HG03442 (cell line): ENCODE data around the gene ZFPM1.
"Not testable (repeated sequence)": the region's sequence is repeated elsewhere in the genome, so short reads cannot be mapped to it uniquely, and the experiment has no call there.

Experiments
- ATAC-seq: cut with Tn5 transposase; IDR thresholded peaks from one replicate; pipeline ENCODE4 v1.9.1; 2021; ENCODE audit warnings: mild to moderate bottlenecking, moderate library complexity; ENCODE audit not compliant: unreplicated experiment

Gene ZFPM1

DNA sequence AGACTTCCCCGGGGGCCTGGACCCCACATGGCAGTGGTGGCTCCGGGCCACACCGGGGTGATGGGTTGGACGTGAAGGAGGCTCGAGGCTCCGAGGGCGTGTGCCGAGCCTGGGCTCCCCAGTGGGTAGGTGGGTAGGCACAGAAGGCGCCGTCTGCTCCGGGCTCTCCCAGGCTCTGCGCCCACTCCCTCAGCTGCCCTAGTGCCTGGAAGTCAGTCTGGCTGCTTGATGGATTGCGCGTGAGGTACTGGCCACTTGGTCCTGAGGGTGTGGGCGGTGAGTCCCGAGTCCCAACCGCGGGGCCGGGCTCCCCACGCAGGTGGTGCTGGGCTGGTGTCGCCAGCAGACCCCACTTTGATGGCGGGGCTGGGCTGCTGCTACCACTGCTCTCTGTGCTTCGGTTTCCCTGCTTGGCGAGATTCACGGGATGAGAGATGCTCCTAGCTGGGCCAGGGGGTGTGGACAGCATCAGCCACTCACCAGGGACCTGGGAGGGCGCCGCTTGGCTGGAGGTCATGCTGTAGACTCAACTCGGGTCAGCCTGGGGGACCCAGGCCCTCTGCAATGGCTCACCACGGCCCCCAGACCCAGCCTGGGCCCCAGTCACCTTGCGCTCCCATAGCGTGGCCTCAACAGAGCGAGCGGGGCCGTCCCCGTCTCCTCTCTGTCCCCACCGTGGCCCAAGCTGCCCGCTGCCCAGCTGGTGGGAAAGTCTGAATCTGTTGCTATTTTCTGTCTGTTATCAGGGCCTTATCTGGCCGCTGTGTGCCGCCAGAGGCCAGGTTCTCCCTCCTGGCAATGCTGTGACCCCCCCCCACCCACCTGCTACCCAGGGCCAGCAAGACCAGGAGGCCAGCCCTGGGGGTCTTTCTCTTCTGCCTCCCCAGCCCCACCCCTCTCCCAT, 26.1 kb downstream of the ZFPM1 start:
- no peak for ATAC-seq

DNA sequence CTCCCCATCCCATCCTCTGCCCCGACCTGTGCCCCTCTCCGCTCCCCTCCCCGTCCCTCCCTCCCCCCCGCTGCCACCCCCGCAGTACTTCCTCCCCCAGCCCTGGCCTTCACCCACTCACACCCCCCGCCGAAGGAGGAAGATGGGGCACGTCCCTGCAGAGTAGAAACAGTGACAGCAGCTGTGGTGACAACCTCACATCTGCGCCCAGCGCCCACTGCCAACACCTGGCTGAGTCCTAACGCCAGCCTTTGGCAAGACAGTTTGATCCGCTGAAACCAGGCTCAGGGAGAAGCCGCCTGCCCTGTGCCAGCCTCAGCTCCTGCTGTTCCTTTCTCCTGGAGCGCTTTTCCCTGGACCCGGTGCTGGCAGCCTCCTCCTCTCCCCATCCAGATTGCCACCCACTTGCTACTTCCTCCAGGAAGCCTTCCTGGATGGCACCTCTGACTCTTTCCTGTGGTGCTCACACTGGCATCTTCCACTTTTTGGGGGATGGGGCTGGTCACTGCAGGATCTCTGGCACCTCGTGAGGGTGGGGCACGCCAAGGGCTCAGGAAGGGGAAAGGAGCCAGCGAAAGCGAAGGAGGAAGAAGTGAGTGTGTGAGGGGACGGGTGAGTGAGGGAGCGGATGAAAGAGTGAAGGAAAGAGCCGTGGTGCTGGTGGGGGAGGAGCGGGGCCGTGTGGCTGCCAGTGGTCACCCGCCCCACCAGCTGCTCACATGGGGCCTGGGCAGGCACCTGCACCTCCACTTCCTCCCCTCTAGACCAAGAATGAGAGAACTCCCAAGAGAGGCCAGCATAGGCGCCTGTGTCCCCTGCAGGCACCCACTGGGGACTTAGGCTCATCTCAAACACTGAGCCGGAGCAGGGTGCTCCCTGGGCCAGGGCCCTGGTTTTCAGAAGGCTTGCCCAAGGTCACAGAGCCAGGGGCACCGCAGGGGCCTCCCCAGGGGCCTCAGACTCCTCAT, 27.0 kb downstream of the ZFPM1 start:
- no peak for ATAC-seq

DNA sequence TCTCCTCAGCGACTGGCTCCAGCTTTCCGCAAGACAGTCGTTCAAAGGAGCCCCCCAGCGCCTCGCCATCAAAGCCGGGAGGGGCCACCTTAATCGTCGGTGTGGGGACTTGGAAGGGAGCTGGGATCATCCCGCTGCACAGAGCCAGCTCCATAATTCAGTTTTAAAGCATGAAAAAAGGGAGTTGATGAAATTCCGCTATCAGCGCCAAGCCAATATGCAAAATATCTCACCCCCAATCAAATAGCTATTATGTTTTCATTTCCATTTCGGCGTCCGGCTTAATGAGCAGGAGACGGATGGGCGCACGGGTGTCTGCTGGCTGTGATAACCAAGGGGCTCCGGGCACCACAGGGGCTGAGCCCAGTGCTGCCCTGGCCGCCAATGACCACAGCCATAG, 27.7 kb downstream of the ZFPM1 start:
- no peak for ATAC-seq

DNA sequence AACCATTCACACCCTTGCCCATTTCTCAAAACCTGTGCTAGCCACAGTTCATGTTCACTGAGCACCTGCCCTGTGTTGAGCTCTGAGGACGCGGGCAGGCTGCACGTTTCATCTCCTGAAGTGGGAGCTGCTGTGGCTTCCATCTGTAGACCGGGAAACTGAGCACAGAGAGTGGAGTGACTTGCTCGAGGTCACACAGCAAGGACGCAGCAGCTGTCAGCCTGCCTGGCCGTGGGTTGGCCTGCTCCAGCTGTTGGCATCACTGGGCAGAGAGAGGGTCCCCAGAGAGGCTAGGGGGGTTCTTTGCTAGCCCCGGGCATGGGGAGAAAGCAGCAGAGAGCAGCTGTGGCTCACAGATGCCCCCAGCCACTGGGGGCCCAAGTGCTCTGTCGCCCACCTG, 28.8 kb downstream of the ZFPM1 start:
- no peak for ATAC-seq

DNA sequence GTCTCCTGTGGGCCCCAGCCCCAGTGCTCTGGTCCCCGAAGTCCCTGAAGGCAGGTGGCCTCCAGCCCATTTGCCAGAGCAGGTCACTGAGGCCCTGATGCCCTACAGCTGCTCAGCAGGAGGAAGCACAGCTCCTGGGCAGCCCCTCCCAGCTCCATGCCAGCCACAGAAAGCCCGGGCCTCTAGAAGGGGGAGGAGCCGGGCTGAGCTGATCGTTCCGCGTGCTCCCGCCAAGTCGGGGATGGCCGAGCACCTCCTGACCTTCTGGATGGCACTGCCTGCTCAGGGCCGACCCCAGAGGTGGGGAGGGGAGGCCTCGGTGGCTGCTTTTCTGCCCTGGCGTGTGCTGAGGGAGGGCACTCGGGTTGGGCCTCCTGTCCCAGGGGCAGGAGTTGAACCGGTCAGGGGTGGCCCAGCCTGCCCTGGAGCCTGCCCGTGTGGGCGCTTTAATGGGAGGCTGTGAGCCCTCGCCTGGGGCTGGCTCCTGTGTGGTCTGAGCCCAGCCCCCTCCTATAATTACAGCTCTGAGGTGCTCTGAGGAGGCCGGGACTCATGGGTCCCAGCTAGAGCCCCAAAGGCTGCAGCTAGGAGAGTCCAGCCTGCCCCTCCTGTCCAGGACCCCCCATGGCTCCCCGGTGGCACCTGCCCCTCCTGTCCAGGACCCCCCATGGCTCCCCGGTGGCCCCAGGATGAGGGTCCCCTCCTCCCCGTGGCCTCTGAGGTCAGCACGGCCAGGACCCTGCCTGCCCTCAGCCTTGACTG, 29.7 kb downstream of the ZFPM1 start:
- no peak for ATAC-seq

DNA sequence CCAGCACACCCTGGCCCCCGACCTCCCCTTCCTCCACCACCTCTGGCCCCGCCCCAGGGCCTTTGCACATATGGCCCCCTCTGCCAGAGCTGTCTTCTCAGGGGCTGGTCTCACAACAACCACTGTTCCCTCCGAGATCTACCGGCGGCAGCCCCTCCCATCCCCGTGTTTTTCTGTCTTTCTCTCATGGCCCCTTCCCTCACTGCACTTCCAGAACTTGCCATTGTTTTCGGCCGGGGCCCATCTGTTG, 30.2 kb downstream of the ZFPM1 start:
- no peak for ATAC-seq

DNA sequence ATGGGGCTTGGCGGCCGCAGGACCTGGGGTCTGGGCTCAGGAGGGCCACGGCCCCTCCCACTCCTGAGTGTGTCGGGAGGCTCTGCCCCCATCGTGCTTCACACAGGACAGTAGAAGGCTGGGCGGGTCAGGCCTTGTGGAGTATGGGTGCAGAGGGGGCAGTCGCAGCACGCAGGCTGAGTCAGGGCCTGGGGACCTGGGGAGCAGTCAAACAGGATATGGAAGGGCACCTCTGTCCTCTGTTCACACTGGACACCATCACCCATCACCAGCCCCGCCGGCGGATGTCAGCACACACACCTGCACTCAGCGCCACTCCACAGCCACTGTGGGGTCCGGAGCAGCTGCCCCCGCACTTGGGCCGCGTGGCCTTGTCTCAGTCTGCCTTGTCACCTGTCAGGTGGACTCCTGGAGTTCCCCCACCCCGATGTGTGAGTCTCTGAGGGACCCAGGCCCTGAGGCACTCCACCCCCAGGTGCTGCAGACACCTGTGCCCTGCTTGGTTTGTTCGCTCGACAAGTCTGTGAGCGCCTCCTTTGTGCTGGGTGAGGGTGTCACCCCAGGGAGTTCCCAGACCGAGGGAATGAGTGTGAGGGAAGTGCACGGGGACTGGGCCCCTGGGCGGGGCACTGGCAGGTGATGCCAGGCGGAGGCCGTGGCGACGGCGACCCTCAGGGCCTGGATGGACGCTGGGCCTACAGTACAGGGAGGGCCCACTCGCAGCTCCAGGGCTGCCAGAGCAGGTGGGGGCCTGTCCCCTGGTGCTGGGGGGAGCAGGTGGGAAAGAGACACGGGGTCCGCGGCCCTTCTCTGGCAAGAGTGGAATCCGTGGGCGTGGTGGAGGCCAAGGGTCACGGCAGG, 31.7 kb downstream of the ZFPM1 start:
- no peak for ATAC-seq

DNA sequence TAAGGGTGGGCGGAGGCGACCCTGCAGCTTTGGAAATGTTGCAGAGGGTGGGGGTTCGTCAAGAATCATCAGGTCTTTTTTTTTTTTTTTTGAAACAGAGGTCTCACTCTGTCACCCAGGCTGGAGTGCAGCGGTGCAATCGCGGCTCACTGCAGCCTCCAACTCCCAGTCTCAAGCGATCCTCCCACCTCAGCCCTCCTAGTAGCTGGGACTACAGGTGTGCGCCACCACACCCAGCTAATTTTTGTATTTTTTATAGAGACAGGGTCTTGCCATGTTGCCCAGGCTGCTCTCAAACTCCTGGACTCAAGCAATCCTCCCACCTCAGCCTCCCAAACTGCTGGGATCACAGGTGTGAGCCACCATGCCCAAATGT, 32.3 kb downstream of the ZFPM1 start:
- not testable (repeated sequence) for ATAC-seq

DNA sequence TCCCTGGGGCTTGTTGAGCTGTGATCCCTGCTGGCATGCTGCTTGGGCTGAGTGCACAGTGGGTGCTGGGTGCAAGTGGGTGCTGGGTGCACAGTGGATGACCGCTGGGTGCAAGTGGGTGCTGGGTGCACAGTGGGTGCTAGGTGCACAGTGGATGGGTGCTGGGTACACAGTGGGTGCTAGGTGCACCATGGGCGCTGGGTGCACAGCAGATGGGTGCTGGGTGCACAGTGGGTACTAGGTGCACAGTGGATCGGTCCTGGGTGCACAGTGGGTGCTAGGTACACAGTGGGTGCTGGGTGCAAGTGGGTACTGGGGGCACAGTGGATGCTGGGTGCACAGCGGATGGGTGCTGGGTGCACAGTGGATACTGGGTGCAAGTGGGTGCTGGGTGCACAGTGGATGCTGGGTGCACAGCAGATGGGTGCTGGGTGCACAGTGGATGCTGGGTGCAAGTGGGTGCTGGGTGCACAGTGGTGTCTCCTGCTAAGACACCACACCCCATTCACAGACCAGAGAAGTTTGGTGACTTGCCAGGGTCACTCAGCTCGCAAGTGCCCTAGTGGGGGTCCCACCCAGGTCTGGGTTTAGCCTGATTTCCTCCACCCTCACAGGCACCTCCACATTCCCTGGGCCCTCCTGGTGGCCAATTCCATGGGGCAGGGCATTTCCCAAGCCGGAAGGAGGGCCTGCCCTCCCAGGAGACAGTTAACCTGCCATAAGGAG, 33.5 kb downstream of the ZFPM1 start:
- no peak for ATAC-seq

DNA sequence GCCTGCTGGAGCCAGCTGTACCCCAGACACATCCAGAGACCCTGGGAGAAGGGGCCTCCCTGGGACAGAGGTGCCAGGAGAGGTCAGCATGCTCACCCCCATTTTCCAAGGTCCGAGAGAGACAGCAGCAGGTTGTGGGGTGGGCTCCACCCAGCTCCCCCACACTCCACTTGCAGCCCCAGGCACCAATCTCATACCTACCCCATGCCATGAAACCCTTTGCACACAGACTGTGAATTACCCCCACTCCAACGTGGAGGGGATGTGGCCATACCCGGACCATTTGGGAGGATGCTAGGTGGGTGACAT, 34.0 kb downstream of the ZFPM1 start:
- no peak for ATAC-seq

DNA sequence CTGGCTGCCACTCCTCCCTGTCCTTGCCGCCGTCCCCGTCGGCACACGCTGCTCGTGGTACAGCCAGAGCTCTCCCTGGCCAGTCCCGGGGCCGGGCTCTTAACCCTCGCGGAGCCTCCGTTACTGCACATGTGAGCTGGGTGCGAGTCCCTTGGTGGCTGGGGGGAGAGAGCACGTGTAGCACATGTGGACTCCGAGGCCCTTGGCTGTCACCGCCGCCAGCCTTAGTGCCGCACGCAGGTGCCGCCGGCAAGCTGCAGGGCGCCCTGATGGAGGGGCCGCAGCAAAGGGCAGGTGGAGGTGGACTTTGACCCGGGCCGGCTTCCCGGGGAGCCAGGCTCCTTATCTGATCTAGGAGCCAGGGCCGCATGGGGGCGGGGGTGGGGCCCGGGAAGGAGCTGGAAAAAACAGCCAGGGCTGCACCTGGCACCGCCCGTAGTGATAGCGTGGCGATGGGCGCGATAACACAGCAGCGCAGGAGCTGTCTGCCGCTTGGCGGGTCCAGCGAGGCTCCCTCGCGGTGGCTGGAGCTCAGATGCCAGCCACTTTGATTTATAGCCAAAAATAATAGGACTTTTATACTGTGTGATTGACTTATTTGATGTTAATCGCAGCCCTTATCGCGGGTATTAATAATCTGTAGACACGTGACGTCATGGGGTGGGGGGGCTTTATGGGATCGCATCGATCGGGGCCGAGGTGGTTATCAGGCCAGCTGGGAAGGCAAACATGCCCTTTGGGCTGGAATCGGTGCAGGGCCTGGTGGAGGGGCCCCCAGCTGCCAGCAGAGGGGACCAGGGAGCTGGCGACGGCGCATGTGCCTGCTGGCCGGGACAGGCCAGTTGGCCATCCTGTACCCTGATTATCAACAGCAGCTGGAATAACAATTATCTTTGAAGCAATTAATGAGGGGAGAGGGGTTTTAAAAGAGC, 35.1 kb downstream of the ZFPM1 start:
- no peak for ATAC-seq

DNA sequence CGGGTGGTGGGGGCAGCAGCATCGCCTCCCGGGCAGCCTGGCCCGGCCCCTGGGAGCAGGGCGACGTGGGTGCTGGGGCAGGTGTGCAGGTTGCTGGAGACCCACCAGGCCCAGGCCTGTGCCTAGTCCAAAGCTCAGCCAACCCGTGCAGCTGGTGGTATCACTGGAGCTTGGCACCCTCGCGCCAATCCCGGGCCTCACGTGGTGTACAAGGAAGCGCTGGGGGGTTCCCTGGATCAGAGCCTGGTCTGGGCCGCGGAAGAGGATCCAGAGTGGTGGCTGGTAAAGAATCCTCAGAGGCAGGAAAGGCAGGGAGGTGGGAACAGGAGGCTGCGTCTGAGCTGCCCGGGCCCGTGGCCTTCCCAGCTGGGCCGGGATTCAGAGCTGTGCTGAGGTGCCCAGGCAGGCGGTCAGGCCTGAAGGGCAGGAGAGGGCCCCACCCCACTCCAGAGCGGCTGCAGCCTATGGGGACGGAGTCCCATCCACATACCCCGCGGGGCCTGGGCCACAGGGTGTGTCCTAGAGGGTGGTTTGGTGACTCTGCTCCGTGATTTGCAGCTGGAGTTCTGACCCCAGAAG, 36.2 kb downstream of the ZFPM1 start:
- no peak for ATAC-seq

DNA sequence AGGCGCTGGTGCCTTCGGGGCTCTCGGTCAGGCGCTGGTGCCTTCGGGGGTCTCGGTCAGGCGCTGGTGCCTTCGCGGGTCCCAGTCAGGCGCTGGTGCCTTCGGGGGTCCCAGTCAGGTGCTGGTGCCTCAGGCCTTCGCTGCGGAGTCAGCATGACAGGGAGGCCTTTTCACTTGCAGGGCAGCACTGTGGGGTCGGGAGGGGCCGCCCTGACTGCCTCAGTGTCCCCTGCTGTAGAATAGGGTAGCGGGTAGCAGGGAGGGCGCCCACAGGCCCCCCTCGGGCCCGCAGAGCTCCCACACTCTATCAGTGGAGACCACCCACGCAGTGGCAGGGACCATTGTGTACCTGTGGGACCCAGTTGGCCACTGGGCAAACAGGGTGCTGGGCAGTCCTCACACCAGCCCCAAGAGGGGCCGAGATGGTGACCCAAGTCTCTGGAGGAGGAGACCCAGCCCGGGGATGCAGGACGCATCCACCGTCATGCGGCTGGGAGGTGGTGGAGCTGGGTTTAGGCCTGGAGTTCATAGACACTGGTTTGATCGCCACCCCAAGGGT, 38.0 kb downstream of the ZFPM1 start:
- no peak for ATAC-seq

DNA sequence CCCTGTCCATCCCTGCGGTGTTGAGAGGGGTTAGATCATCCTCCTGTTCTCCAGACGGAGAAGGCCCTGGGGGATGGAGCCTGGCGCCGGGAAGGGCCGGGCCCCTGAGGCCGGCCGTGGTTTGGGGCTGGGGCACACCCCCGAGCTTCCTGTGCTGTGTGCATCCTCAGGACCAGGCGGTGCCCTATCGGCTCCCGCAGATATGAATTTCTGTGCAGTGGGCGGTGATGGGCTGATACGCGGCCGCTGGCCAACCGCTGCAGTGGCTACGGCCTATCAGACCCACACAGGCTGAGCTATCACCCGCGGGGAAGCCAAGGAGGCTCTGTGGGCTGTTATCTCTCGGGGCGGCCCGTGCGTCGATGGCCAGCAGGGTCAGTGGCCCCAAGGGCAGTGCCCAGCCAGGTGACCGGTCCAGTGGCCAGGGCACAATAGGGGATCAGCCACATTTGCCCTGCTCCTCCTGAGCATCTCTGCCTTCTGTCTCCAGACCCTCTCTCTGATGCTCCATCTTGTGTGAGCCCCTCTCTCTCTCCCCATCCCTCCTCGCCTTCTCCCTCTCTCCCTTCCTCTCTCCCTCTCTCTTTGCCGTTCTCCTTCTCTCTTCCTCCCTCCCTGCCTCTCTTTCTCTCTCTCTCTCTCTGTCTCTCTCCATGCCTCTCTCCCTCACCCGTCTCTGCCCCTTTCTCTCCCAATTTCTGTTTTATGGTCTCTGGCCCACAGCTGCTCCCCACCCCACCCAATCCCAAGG, 38.7 kb downstream of the ZFPM1 start:
- no peak for ATAC-seq

DNA sequence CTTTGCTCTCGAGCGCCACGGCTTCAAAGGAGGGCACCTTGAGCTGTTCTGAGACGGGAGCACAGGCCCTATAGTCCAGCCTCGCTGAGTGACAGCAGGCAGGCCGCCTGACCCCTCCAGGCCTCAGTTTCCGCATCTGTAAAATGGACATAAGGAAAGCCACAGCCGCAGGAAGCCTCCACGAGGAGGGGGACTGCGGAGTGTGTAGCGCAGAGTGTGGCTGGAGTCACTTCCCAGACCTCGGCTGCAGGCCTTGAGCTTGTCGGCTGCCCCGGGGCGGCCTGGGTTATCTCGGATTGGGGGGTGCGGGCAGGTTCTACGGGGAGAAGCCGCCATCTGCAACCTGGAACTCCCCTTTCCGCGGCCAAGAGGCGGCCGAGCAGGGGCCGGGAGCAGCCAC, 40.8 kb downstream of the ZFPM1 start:
- ATAC-seq, result no peak

DNA sequence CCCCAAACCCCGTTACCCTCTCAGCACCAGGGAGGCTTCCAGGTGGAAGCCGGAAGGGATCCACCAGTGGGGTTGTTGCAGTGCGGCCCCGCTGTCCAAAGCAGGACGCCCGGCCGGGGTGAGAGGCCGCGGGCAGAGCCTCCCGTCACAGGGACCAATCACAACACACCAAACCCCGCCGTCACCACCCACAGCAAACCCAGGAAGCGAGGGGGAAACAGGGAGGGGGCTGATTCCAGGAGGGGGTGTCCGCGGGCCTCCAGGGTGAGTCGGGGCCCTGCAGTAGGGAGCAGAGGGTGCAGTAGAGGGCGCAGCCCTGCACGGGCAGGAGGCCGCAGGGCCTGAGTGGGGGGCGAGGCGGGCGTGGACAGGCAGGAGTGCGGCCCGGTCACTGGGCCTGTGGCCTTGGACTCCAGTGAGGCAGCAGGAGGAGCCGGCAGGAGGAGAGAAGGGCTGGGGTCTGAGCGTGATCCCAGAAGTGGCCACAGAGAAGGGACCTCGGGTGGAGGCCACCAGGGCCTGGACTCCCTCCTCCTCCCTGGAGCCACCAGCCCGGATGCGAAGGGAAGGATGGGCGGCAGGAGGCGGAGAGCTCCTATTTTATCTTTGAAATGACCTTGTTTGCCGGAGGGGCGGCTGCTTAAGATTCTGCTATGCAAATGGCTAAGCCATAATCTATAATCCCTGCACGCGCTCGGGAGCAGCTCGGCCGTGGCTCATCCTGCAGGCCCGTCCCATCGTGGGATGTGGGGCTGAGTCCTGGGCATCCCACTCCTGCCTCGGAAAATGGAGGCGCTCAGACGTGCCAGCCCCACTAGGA, 41.5 kb downstream of the ZFPM1 start:
- ATAC-seq, result no peak
